GM11168 (cell line): ENCODE data around the gene RALGAPA2.

Experiments
- in situ Hi-C: fragments of 300-500 bp; cut with MboI; formaldehyde crosslinking; loops from one replicate; pipeline ENCODE4 v1.12.0; 2022; ENCODE audit warnings: low sequenced_read_pairs; ENCODE audit not compliant: unreplicated experiment

Gene RALGAPA2

GRCh38 chr20:20637998-20638725 lies 74.3 kb downstream of the RALGAPA2 start:
- in situ Hi-C loops = no loop called here

- in situ Hi-C loops = no loop called here
Observed at GRCh38 chr20:20635006-20635405, 77.4 kb downstream of the RALGAPA2 start.

GRCh38 chr20:20632644-20633043 lies 79.8 kb downstream of the RALGAPA2 start:
- in situ Hi-C loops = no loop called here

- in situ Hi-C loops = no loop called here
Observed at GRCh38 chr20:20630551-20630950, 81.9 kb downstream of the RALGAPA2 start.

- in situ Hi-C loops = no loop called here
Observed at GRCh38 chr20:20629556-20630188, 82.8 kb downstream of the RALGAPA2 start.

- in situ Hi-C loops = no loop called here
Observed at GRCh38 chr20:20628314-20628713, 84.1 kb downstream of the RALGAPA2 start.

- in situ Hi-C loops = no loop called here
Observed at GRCh38 chr20:20627471-20627870, 85.0 kb downstream of the RALGAPA2 start.

GRCh38 chr20:20624914-20625313 lies 87.5 kb downstream of the RALGAPA2 start:
- in situ Hi-C loops = no loop called here

- in situ Hi-C loops = no loop called here
Observed at GRCh38 chr20:20621195-20621594, 91.2 kb downstream of the RALGAPA2 start.

GRCh38 chr20:20614391-20614790 lies 98.1 kb downstream of the RALGAPA2 start:
- in situ Hi-C loops = no loop called here

- in situ Hi-C loops = no loop called here
Observed at GRCh38 chr20:20612251-20612650, 100.2 kb downstream of the RALGAPA2 start.

GRCh38 chr20:20611167-20611566 lies 101.3 kb downstream of the RALGAPA2 start:
- in situ Hi-C loops = no loop called here

- in situ Hi-C loops = no loop called here
Observed at GRCh38 chr20:20609522-20609921, 102.9 kb downstream of the RALGAPA2 start.

- in situ Hi-C loops = no loop called here
Observed at GRCh38 chr20:20608641-20609040, 103.8 kb downstream of the RALGAPA2 start.

- in situ Hi-C loops = no loop called here
Observed at GRCh38 chr20:20608041-20608440, 104.4 kb downstream of the RALGAPA2 start.

GRCh38 chr20:20606881-20607280 lies 105.6 kb downstream of the RALGAPA2 start:
- in situ Hi-C loops = no loop called here

GRCh38 chr20:20606050-20606449 lies 106.4 kb downstream of the RALGAPA2 start:
- in situ Hi-C loops = no loop called here

GRCh38 chr20:20604907-20605306 lies 107.5 kb downstream of the RALGAPA2 start:
- in situ Hi-C loops = no loop called here

- in situ Hi-C loops = no loop called here
Observed at GRCh38 chr20:20604357-20604756, 108.1 kb downstream of the RALGAPA2 start.

GRCh38 chr20:20603339-20603990 lies 109.0 kb downstream of the RALGAPA2 start:
- in situ Hi-C loops = no loop called here

- in situ Hi-C loops = no loop called here
Observed at GRCh38 chr20:20597966-20598365, 114.5 kb downstream of the RALGAPA2 start.
